ENCODE measurements around the gene IKZF4.

GRCh38 chr12:56028511-56029165 is 7.8 kb downstream of the IKZF4 start:
- TF ChIP-seq CTCF (optimal IDR thresholded peaks at IDR 0.05 in 1 of 3, IDR thresholded peaks at IDR 0.05 in 1 of 3, conservative IDR thresholded peaks at IDR 0.05 in 1 of 3; ENCODE audit: extremely low read depth in 1 of 3, insufficient read depth in 2 of 3, low read length in 3 of 3) (no peak), EZH2 (IDR thresholded peaks at IDR 0.05; ENCODE audit: low read length) (no peak)
